ENCODE results near the gene RPE.

RPE gene

DNA sequence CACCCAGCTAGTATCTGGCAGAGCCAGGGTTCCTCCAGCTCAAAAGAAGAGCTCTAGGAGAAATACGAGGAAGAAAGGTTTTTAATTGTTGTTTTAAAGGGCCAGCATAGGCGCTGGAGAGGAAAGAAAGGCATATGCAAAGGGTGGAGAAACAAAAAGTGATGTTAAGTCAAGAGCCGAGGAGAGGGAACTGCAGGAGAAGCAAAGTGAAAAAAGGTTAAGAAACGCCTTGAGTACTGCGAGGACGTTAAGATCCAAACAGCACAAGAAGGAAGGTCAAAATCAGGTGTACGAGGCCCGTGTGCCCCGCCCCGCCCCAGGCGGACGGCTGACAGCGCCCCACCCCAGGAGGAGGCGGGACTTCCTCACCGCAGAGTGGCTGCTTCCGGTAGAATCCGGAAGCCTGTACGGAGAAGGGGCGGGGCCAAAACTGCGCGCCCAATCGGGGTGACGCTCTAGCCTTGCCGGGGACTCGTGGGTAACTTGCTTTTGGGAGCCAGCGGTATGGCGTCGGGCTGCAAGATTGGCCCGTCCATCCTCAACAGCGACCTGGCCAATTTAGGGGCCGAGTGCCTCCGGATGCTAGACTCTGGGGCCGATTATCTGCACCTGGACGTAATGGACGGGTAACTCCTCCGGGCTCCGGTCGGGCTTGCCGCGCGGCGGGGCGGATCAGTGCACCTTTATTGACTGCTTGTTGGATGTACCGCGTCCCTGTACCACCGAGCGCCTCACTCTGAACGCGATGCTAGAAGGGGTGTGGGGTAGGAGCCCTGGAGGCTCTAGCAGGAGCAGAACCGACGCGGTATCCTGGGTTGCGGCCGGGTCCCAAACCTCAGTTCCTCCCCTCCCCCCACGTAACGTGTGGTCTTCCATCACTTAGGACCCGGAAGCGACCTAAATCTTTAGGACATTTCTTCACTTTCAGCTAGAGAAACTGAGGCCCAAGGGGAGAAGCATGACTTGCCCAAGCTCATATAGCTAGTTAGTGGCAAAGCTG lies at the start of gene RPE:
TSS of gene RPE (plus strand) at position 481 of the 1,000 bp plus-strand sequence. CDS start at position 505, 24 bp downstream.
- DNase-seq = peak; percentile 94

DNA sequence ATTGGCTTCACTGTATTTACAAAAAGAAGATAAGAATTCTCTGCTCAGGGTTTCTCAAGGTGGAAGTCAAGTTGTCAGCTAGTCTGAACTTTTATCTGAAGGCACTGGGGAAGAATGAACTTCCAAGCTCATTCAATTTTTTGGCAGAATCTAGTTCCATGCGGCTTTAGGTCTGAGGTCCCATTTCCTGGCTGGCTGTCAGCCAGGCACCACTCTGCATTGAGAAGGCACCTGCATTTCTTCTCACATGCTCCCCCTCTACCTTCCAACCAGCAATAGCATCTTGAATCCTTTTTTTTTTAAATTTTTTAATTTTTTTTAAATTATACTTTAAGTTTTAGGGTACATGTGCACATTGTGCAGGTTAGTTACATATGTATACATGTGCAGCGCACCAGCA lies 46.2 kb upstream of the RPE start:
- no peak for DNase-seq

- no peak for DNase-seq
Observed at GRCh38 chr2:209958016-209958415, 44.4 kb upstream of the RPE start.

GRCh38 chr2:209960045-209960444 lies 42.4 kb upstream of the RPE start:
- DNase-seq = no peak

GRCh38 chr2:209960676-209961630 lies 41.5 kb upstream of the RPE start:
- peak; percentile 87 for DNase-seq

- DNase-seq = no peak
Observed at GRCh38 chr2:209965723-209966122, 36.7 kb upstream of the RPE start.

DNA sequence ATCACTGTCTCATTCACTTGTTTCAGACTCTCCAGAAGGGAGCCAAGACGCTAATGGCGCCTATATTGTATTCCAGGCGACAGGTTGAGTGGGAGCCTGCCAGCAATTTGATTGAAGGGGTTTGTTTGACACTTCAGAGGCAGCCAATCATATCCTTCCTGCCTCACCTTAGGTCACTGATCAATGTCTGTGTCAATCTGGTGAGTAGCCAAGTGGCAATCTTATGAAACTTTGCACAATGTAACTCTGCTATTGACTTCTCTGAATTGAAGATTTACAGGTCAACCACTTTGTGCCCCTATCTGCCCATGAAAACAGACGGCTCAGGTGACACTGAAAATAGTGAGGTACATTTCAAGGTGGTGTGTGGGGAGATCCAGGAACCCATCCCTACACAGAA lies 32.7 kb upstream of the RPE start:
- no peak for DNase-seq

DNA sequence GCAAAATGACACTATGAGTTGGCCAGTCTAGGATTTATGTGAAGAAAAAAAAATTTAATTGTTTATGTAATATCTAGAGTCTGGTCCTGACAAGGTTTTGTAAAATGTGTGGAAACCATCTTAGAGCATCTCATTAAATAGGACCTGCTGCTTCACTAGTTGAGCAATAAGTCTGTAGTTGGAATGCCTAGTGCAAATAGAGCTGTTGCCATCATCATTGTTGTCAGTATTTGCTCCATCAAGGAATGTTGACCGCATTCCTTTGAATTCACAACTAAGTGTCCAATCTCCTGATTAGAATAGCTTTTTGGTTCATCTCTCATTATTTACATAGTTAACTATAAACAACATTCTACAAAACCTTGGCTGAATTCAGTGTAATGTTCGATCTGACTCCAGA lies 32.2 kb upstream of the RPE start:
- no peak for DNase-seq

DNA sequence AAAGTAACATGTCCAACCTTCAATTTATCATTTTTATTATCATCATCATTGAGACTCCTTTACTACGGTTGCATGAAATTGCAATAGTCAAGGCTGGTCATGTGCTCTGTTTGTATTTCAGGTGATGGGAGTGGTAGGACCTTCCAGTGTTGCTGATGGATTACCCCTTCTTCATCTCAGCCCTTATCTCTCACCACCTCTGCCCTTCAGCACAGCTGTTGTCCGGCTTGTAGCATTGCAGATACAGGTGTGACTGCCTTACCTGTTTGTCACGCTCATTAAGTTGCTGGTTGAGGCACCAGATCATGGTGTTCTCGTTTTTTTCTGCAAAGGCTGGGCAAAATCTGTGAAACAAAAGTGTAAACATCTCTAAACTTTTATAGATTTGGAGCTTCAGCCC lies 31.7 kb upstream of the RPE start:
- no peak for DNase-seq

- DNase-seq = no peak
Observed at GRCh38 chr2:209973328-209973727, 29.1 kb upstream of the RPE start.

- no peak for DNase-seq
Observed at GRCh38 chr2:209974576-209974975, 27.9 kb upstream of the RPE start.

GRCh38 chr2:209976698-209977385 lies 25.6 kb upstream of the RPE start:
- no peak for DNase-seq

DNA sequence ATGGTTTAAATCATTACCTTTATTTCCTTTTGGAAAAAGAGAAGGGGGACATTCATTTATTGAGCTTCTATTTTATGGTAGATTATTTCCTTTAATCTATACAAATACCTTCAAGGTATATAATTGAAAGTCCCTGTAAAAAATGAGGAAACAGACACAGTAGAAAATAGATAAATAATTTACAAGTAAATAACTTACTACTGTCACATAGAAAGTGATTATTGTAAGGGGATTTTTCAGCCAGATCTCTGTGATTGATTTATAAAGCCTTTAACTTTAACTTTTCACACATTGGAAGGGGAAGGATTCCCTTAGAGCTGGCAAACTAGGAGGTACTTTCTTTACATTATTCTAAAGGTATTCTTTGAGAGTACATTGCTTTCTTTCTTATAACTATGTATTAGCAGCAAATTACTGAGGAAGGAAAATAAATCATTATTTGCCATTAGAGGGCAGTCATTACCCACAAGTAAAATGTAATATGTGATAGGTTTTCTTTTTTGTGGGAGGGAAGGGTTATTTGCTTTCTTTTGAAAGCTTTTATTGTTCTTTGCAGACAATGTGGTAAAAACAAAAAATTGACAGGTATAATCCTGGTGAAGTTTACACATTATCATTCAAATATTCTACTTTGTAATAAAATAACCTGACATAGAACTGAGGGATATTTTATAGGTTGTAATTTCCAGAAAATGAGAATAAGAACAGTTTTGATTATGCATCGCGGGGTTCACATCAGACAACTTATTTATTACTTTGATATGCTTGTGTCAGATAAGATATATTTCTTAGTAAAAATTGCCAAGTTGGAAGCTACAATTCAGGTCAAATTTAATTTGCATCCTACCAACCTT lies 24.8 kb upstream of the RPE start:
- DNase-seq = peak; percentile 55

DNA sequence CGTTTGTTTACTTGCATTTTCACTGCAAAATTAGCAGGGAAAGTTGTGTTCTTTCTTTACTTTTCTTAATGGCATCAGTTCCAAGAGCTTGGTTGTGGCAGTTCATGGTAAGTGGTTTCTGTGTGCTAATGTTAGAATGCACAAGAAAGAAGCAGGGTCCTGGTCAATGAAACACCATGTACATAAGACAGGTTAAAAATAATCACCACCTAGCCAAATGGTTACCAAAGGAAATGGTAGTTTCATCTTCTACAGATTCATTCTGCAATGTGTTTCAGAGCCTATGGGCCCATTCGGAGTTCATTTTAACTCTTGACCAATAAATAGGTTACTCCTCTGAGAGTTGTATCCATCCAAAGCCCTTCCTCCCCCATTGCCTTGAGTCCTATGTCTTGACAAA lies 18.1 kb upstream of the RPE start:
- DNase-seq = no peak

- no peak for DNase-seq
Observed at GRCh38 chr2:209985874-209986273, 16.6 kb upstream of the RPE start.

DNA sequence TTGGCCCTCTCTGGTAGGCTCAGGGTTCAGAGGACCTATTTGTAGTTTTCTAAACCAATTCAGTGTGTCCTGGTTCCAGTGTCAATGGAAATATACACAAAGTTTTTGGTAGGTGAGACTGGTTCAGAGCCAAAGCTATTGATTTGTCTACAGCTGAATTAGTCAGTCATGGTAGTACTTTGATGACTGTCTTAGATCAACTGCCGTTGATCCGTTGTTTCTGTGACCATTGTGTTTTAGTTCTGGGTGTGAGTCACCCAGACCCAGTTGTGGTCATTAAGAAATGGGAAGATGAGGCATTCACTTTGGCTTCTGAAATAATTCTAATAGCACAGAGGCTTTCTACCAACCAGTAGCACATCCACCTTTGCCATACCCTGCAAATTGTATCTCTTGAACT lies 16.0 kb upstream of the RPE start:
- DNase-seq = no peak

GRCh38 chr2:209988010-209988409 lies 14.4 kb upstream of the RPE start:
- DNase-seq = no peak

DNA sequence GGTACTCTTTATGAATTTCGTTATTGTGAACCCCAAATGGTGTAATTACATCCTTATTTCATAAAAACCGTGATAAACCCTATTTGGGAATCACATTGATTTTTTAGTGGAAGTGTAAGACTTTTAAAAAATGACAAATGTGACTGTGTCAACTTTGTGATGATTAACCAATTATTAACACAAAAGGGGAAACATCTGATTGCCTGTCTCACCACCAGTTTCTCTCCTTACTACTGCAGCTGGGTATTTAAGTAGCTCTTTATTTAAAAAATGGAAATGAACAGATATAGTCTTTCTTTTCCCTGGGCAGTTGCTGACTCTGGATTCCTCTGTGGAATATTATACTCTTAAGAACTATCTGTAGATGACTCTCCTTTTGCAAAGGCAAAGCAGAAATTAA lies 11.6 kb upstream of the RPE start:
- no peak for DNase-seq

DNA sequence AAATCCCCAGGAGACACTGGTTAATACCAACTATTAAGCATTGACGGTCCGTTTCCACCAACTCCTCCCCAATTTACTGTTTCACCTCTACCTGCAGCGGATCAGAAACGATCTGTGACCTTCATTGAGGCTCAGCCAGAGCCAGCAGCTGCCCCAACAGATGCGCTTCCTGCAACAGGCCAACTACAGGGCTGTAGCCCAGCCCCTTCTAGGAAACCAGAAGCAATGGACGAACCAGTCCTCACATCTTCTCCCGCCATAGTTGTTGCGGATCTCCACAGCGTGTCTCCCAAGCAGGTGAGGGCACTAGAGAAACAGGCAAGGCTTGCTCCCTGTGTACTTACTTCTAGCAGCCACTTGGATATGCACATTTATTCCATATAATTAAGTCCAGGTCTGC lies 8.5 kb upstream of the RPE start:
- DNase-seq = no peak

DNA sequence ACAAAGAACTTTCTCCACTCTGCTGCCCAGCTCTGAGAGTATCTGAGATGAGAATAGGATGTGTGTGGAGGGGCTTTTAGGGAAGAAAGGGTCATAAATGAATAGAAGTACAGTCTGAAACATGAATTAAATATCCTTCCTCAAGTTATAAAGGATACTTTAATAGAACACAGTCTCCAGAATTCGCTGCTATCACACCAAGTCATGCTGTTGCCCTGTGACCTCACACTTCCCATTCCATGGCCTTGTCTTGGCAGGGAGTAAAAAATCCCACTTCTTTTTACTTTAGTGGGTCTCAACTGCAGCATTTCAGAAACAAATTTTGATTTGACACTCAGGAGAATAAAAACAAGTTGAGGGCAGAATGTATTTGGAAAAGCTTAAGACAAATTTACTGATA lies 3.8 kb upstream of the RPE start:
- DNase-seq = no peak

GRCh38 chr2:210000464-210001324 lies 1.7 kb upstream of the RPE start:
- no peak for DNase-seq
